ENCODE results near the gene PCMT1. TPM values are rescaled to one million over a fixed set of nuclear protein-coding genes. Genes with fewer than 3 reads are reported as not detected.
A peak's percentile ranks its signal among the peaks of the same experiment; 100 is the strongest.
"Not testable (repeated sequence)": the region's sequence is repeated elsewhere in the genome, so short reads cannot be mapped to it uniquely, and the experiment has no call there.

Gene PCMT1
- total and polyA plus RNA-seq, 8 donors: 9.7 to 35.6 (median 26.9) TPM

DNA sequence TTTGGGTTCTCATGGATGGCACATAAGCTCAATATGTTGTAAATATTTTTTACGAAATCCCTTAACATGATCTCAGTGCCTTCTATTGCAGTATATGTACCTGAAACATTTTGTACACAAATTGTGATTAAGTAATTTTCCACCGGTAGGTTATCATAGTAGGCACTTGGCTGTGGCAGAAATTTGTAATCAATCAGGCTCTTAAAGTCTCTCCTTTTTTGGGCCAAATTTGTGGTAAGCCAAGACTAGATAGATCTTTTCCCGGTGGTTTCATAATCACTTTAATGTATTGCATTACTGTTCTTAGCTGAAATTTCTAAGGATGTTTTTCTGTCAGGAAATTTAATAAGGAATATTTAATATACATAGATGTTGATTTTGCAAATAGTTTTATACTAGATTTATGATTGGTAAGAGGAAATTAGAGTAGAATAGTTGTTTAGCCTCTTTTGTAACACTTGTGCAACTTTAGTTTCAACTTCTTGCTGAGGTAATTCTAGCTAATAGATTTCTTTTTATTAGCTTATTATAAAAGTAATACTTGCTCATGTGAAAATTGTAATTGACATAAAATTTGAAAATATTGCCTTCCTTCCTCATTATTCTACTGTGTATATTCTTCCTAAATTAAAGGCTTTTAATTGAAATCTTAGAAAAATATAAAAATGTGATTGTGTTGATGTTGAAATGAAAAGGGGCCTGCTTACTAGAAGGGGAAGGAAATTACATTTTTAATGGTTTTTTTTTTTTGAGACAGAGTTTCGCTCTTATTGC is 3.2 kb downstream of the PCMT1 start:
- Histone ChIP-seq H3K27me3 (no peaks in the 10 kb centered on the region), H3K4me3 (no peak overlapping the region), H3K27ac (no peak overlapping the region), H3K36me3 (no peaks in the 10 kb centered on the region), H3K4me1 (peaks cover 0 to 10% (median 5%) of the 10 kb centered on the region in 3 donors), H3K9me3 (no peaks in the 10 kb centered on the region)
- no peak for FAIRE-seq
- 63 to 67% methylated on average over 4 of the region's 4 CpGs for WGBS, 2 donors
- DNase-seq: no peak
- TF ChIP-seq CTCF (IDR thresholded peaks at IDR 0.05): no peak
- no peak for ATAC-seq
- intact Hi-C loops (cut with DNase I): no loop called here

DNA sequence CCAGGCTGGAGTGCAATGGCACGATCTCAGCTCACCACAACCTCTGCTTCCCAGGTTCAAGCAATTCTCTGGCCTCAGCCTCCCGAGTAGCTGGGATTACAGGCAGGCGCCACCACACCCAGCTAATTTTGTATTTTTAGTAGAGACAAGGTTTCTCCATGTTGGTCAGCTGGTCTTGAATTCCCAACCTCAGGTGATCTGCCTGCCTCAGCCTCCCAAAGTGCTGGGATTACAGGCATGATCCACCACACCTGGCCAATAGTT is 3.8 kb downstream of the PCMT1 start:
- 89 to 96% methylated on average over 3 of the region's 3 CpGs for WGBS, 2 donors
- H3K36me3 ChIP-seq; H3K27ac ChIP-seq; H3K27me3 ChIP-seq; FAIRE-seq; ATAC-seq; intact Hi-C loops (cut with DNase I); H3K4me3 ChIP-seq; DNase-seq; H3K9me3 ChIP-seq: not testable (repeated sequence)
- H3K4me1 ChIP-seq: peaks cover 0 to 10% (median 5%) of the 10 kb centered on the region in 3 donors

DNA sequence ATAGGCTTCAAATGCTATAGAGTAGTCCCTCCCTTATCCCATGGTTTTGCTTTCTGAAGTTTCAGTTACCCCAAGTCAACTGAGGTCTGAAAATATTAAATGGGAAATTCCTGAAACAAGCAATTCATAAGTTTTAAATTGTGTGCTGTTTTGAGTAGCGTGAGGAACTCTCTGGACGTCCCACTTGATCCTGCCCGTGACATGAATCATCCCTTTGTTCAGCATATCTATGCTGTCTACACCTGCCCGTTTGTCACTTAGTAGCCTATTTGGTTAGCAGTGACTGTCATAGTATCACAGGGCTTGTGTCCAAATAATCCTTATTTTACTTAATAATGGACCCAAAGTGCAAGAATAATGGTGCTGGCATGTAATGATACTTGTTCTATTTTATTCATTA is 5.0 kb downstream of the PCMT1 start:
- H3K27ac ChIP-seq: no peak overlapping the region
- H3K36me3 ChIP-seq: peaks cover 0 to 1% (median 0%) of the 10 kb centered on the region in 3 donors
- 76 to 81% methylated on average over 4 of the region's 4 CpGs for WGBS, 2 donors
- intact Hi-C loops (cut with DNase I): no loop called here
- no peak for FAIRE-seq
- H3K9me3 ChIP-seq: no peaks in the 10 kb centered on the region
- TF ChIP-seq CTCF (IDR thresholded peaks at IDR 0.05): no peak
- no peak overlapping the region for H3K4me3 ChIP-seq
- H3K4me1 ChIP-seq: peaks cover 0 to 10% (median 5%) of the 10 kb centered on the region in 3 donors
- no peaks in the 10 kb centered on the region for H3K27me3 ChIP-seq
- no peak for DNase-seq
- no peak for ATAC-seq

DNA sequence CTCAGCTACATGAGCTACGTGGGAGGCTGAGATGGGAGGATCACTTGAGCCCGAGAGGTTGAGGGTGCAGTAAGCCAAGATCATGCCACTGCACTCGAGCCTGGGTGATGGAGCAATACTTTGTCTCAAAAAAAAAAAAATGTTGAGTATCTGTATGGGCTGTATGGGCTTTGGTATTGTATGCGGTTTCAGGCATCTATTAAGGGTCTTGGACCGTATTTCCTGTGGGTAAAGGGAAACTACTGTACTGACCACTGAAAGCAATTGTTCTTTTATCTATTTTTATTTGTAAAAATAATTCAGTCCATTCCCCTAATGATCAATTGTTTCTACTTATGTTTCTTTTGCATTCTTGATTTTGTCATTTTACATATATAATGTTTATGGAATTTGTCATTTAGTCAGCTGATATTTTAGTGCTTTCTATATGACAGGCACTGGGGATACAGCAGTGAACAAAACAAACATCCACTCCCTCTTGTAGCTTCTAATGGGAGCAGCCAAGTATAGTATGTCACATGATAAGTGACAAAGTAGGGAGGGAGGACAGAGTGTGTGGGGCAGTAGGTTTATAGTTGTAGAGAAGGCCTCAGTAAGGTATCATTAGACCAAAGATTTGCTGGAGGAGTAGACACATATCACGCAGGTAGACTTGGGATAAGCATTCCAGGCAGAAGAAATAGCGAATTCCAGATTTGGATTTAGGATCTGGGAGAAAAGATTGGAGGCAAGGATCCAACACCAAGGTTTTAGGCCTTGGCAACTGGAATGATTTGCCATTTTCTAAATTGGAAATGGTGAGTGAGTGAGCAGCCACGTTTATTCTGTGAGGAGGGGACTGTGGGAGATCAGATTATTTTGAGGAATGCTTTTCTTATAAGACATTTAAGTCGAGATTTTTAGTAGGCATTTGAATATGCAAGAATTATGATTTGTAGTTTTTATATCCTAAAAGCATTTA is 6.0 kb downstream of the PCMT1 start:
- H3K4me1 ChIP-seq: peaks cover 0 to 10% (median 5%) of the 10 kb centered on the region in 3 donors
- H3K27ac ChIP-seq: no peak overlapping the region
- no peak for TF ChIP-seq CTCF (IDR thresholded peaks at IDR 0.05)
- no peaks in the 10 kb centered on the region for H3K27me3 ChIP-seq
- peak in 3 of 4 donors; percentile 36 to 53 (median 38) for ATAC-seq
- WGBS, 2 donors: 82 to 87% methylated on average over 9 of the region's 9 CpGs
- no peaks in the 10 kb centered on the region for H3K9me3 ChIP-seq
- no peak for DNase-seq
- no peak for FAIRE-seq
- H3K36me3 ChIP-seq: peaks cover 0 to 8% (median 0%) of the 10 kb centered on the region in 3 donors
- intact Hi-C loops (cut with DNase I): no loop called here
- H3K4me3 ChIP-seq: no peak overlapping the region

- H3K27me3 ChIP-seq: no peaks in the 10 kb centered on the region
- H3K36me3 ChIP-seq: peaks cover 0 to 13% (median 0%) of the 10 kb centered on the region in 3 donors
- no peak for DNase-seq
- ATAC-seq: no peak
- no peak overlapping the region for H3K27ac ChIP-seq
- intact Hi-C loops (cut with DNase I): no loop called here
- no peak for TF ChIP-seq CTCF (IDR thresholded peaks at IDR 0.05)
- 93 to 95% methylated on average over 6 of the region's 7 CpGs for WGBS, 2 donors
- no peak for FAIRE-seq
- no peaks in the 10 kb centered on the region for H3K9me3 ChIP-seq
- peaks cover 0 to 9% (median 1%) of the 10 kb centered on the region in 3 donors for H3K4me1 ChIP-seq
- no peak overlapping the region for H3K4me3 ChIP-seq
Measured at GRCh38 chr6:149756261-149756636, 6.7 kb downstream of the PCMT1 start.
